WTC11 (cell line): ENCODE results near the gene TIMM22. TPM values are rescaled to one million over a fixed set of nuclear protein-coding genes. Genes with fewer than 3 reads are reported as not detected.

ENCODE experiments used
- ATAC-seq: fragments of 200-7000 bp; cut with Tn5 transposase; 2 replicates; pipeline ENCODE4 v1.10.0; 2021; ENCODE audit warnings: mild to moderate bottlenecking, moderate library complexity
- CTCF ChIA-PET: fragments of 300-600 bp; sonication (Branson Sonifier 250); formaldehyde crosslinking; loops from one replicate; lab custom pipeline; 2021; ENCODE audit warnings: antibody characterized with exemption; lab: Charles Lee
- POLR2A ChIA-PET: fragments of 350-600 bp; sonication (Branson Sonifier 250); formaldehyde crosslinking; loops from one replicate; lab custom pipeline; 2021; ENCODE audit warnings: antibody characterized with exemption; lab: Charles Lee
- DNase-seq: peaks from one replicate; pipeline ENCODE4 v3.0.0; 2021; ENCODE audit warnings: low spot score
- H3K27ac Mint-ChIP-seq: 2 replicates; pipeline ENCODE4 v1.8.0; 2021; ENCODE audit warnings: mixed read lengths
- H3K27me3 Mint-ChIP-seq: 2 replicates; pipeline ENCODE4 v1.8.0; 2021; ENCODE audit warnings: low read depth, mild to moderate bottlenecking, moderate library complexity, mixed read lengths
- H3K36me3 Mint-ChIP-seq: 2 replicates; pipeline ENCODE4 v1.8.0; 2021; ENCODE audit warnings: mixed read lengths
- H3K4me1 Mint-ChIP-seq: 2 replicates; pipeline ENCODE4 v1.8.0; 2022; ENCODE audit warnings: mixed read lengths
- H3K4me3 Mint-ChIP-seq: 2 replicates; pipeline ENCODE4 v1.8.0; 2021; ENCODE audit warnings: mild to moderate bottlenecking, moderate library complexity, mixed read lengths
- H3K9me3 Mint-ChIP-seq: 2 replicates; pipeline ENCODE4 v1.8.0; 2021; ENCODE audit warnings: mixed read lengths
- AFF4 ChIP-seq: sonication (generic); formaldehyde crosslinking; IDR thresholded peaks from 2 replicates; pipeline ENCODE4 v1.8.1; 2023; ENCODE audit warnings: mild to moderate bottlenecking, missing genetic modification reagents, borderline replicate concordance
- AR ChIP-seq: fragments of 250-450 bp; sonication (Bioruptor Pico); IDR thresholded peaks from 2 replicates; pipeline ENCODE4 v1.9.0; 2021; ENCODE audit warnings: mild to moderate bottlenecking
- ARID4B ChIP-seq: sonication (generic); formaldehyde crosslinking; IDR thresholded peaks from 2 replicates; pipeline ENCODE4 v1.8.0; 2023; ENCODE audit warnings: missing genetic modification reagents, mild to moderate bottlenecking, borderline replicate concordance
- ETV6 ChIP-seq: sonication (generic); formaldehyde crosslinking; IDR thresholded peaks from 2 replicates; pipeline ENCODE4 v1.8.1; 2022; ENCODE audit warnings: mild to moderate bottlenecking, missing genetic modification reagents
- PRDM15 ChIP-seq: sonication (generic); formaldehyde crosslinking; IDR thresholded peaks from 2 replicates; pipeline ENCODE4 v1.8.0; 2022; ENCODE audit warnings: missing genetic modification reagents
- RORB ChIP-seq: fragments of 250-450 bp; sonication (Bioruptor Pico); IDR thresholded peaks from 2 replicates; pipeline ENCODE4 v1.9.0; 2021; ENCODE audit warnings: mild to moderate bottlenecking
- SMAD3 ChIP-seq: sonication (generic); formaldehyde crosslinking; IDR thresholded peaks from 2 replicates; pipeline ENCODE4 v1.8.0; 2022; ENCODE audit warnings: missing genetic modification reagents, mild to moderate bottlenecking, borderline replicate concordance
- SMAD4 ChIP-seq: sonication (generic); formaldehyde crosslinking; IDR thresholded peaks from 2 replicates; pipeline ENCODE4 v1.8.0; 2022; ENCODE audit warnings: mild to moderate bottlenecking, missing genetic modification reagents
- TCF7 ChIP-seq: sonication (generic); formaldehyde crosslinking; IDR thresholded peaks from 2 replicates; pipeline ENCODE4 v1.8.0; 2022; ENCODE audit warnings: mild to moderate bottlenecking, low read depth, missing genetic modification reagents, moderate library complexity
- USF2 ChIP-seq: sonication (generic); formaldehyde crosslinking; IDR thresholded peaks from 2 replicates; pipeline ENCODE4 v1.8.1; 2023; ENCODE audit warnings: mild to moderate bottlenecking, missing genetic modification reagents, moderate library complexity
- ZNF138 ChIP-seq: sonication (generic); formaldehyde crosslinking; conservative IDR thresholded peaks from 2 replicates; pipeline ENCODE4 v1.8.1; 2022; ENCODE audit warnings: mild to moderate bottlenecking, moderate library complexity, missing genetic modification reagents
- total RNA-seq: library from RNA; stranded (reverse); gene quantifications from 3 replicates; pipeline ENCODE4 v1.2.3, GENCODE V29; 2021

The TIMM22 gene
- total RNA-seq, 1 experiment from 2014 or later, result 18.0 TPM

GRCh38 chr17:1032391-1032790 is 35.5 kb downstream of the TIMM22 start (continued):
- TF ChIP-seq AFF4 (CRISPR knock-in tag) (no peak), ARID4B (no peak), PRDM15 (CRISPR knock-in tag) (no peak), SMAD3 (no peak)

- Mint-ChIP-seq H3K27me3 (peaks cover 18% of the 10 kb centered on the region), H3K9me3 (no peaks in the 10 kb centered on the region), H3K4me1 (peaks cover 5% of the 10 kb centered on the region; the same call in 1 of the 2 replicates), H3K36me3 (no peaks in the 10 kb centered on the region), H3K27ac (no peak overlapping the region), H3K4me3 (no peak overlapping the region)
- ChIA-PET POLR2A (no interaction called here), CTCF (interaction anchor here (0.7 to 5.7 kb wide), 2 partner anchors 23 to 89 kb away, joined by 3 to 35 read pairs; no protein-coding TSS in a partner anchor)
- ATAC-seq (no peak), DNase-seq (no peak)
- TF ChIP-seq RORB (CRISPR knock-in tag) (no peak), TCF7 (CRISPR knock-in tag) (no peak), AR (no peak), SMAD4 (no peak), SMAD3 (no peak), ETV6 (CRISPR knock-in tag) (no peak), USF2 (CRISPR knock-in tag) (no peak), ZNF138 (CRISPR knock-in tag) (no peak)
Observed at GRCh38 chr17:1033503-1033902, 36.6 kb downstream of the TIMM22 start.
